WTC11 (cell line): ENCODE data around the gene TAOK3. TPM values are rescaled to one million over a fixed set of nuclear protein-coding genes. Genes with fewer than 3 reads are reported as not detected.

Experiments used
- ATAC-seq: fragments of 200-7000 bp; cut with Tn5 transposase; 2 replicates; pipeline ENCODE4 v1.10.0; 2021; ENCODE audit warnings: mild to moderate bottlenecking, moderate library complexity
- CTCF ChIA-PET: fragments of 300-600 bp; sonication (Branson Sonifier 250); formaldehyde crosslinking; loops from one replicate; lab custom pipeline; 2021; ENCODE audit warnings: antibody characterized with exemption; lab: Charles Lee
- POLR2A ChIA-PET: fragments of 350-600 bp; sonication (Branson Sonifier 250); formaldehyde crosslinking; loops from one replicate; lab custom pipeline; 2021; ENCODE audit warnings: antibody characterized with exemption; lab: Charles Lee
- DNase-seq: peaks from one replicate; pipeline ENCODE4 v3.0.0; 2021; ENCODE audit warnings: low spot score
- H3K27ac Mint-ChIP-seq: 2 replicates; pipeline ENCODE4 v1.8.0; 2021; ENCODE audit warnings: mixed read lengths
- H3K27me3 Mint-ChIP-seq: 2 replicates; pipeline ENCODE4 v1.8.0; 2021; ENCODE audit warnings: low read depth, mild to moderate bottlenecking, moderate library complexity, mixed read lengths
- H3K36me3 Mint-ChIP-seq: 2 replicates; pipeline ENCODE4 v1.8.0; 2021; ENCODE audit warnings: mixed read lengths
- H3K4me1 Mint-ChIP-seq: 2 replicates; pipeline ENCODE4 v1.8.0; 2022; ENCODE audit warnings: mixed read lengths
- H3K4me3 Mint-ChIP-seq: 2 replicates; pipeline ENCODE4 v1.8.0; 2021; ENCODE audit warnings: mild to moderate bottlenecking, moderate library complexity, mixed read lengths
- H3K9me3 Mint-ChIP-seq: 2 replicates; pipeline ENCODE4 v1.8.0; 2021; ENCODE audit warnings: mixed read lengths
- ATF2 ChIP-seq: sonication (generic); formaldehyde crosslinking; IDR thresholded peaks from 2 replicates; pipeline ENCODE4 v1.8.1; 2022; ENCODE audit warnings: low read depth, missing genetic modification reagents, borderline replicate concordance
- CREM ChIP-seq: sonication (generic); formaldehyde crosslinking; IDR thresholded peaks from 2 replicates; pipeline ENCODE4 v1.8.1; 2022; ENCODE audit warnings: mild to moderate bottlenecking, missing genetic modification reagents, moderate library complexity
- CTCF ChIP-seq: fragments of 200-600 bp; IDR thresholded peaks from 2 replicates; pipeline ENCODE4 v1.8.0; 2022; ENCODE audit warnings: antibody characterized with exemption
- ESRRA ChIP-seq: sonication (generic); formaldehyde crosslinking; IDR thresholded peaks from 2 replicates; pipeline ENCODE4 v1.8.1; 2022; ENCODE audit warnings: mild to moderate bottlenecking, missing genetic modification reagents, borderline replicate concordance
- FOXP4 ChIP-seq: sonication (generic); formaldehyde crosslinking; IDR thresholded peaks from 2 replicates; pipeline ENCODE4 v1.8.0; 2022; ENCODE audit warnings: mild to moderate bottlenecking, missing genetic modification reagents
- GABPB1 ChIP-seq: sonication (generic); formaldehyde crosslinking; IDR thresholded peaks from 2 replicates; pipeline ENCODE4 v1.8.1; 2023; ENCODE audit warnings: mild to moderate bottlenecking, missing genetic modification reagents
- HMGA2 ChIP-seq: fragments of 250-450 bp; sonication (Bioruptor Pico); IDR thresholded peaks from 2 replicates; pipeline ENCODE4 v1.4.0; 2021; ENCODE audit warnings: mild to moderate bottlenecking, moderate library complexity
- MXD4 ChIP-seq: fragments of 250-450 bp; sonication (Bioruptor Pico); IDR thresholded peaks from 2 replicates; pipeline ENCODE4 v1.8.0; 2021; ENCODE audit warnings: mild to moderate bottlenecking, moderate library complexity, borderline replicate concordance
- NR1H2 ChIP-seq: sonication (generic); formaldehyde crosslinking; IDR thresholded peaks from 2 replicates; pipeline ENCODE4 v1.9.0; 2021; ENCODE audit warnings: mild to moderate bottlenecking, moderate library complexity, missing genetic modification reagents
- SMAD3 ChIP-seq: sonication (generic); formaldehyde crosslinking; IDR thresholded peaks from 2 replicates; pipeline ENCODE4 v1.8.0; 2022; ENCODE audit warnings: missing genetic modification reagents, mild to moderate bottlenecking, borderline replicate concordance
- SMAD4 ChIP-seq: sonication (generic); formaldehyde crosslinking; IDR thresholded peaks from 2 replicates; pipeline ENCODE4 v1.8.0; 2022; ENCODE audit warnings: mild to moderate bottlenecking, missing genetic modification reagents
- TCF7 ChIP-seq: sonication (generic); formaldehyde crosslinking; IDR thresholded peaks from 2 replicates; pipeline ENCODE4 v1.8.0; 2022; ENCODE audit warnings: mild to moderate bottlenecking, low read depth, missing genetic modification reagents, moderate library complexity
- ZMAT4 ChIP-seq: fragments of 250-450 bp; sonication (Bioruptor Pico); IDR thresholded peaks from 2 replicates; pipeline ENCODE4 v1.9.0; 2021; ENCODE audit warnings: mild to moderate bottlenecking
- ZNF121 ChIP-seq: sonication (generic); formaldehyde crosslinking; IDR thresholded peaks from 2 replicates; pipeline ENCODE4 v1.8.0; 2023; ENCODE audit warnings: missing genetic modification reagents
- ZNF138 ChIP-seq: sonication (generic); formaldehyde crosslinking; conservative IDR thresholded peaks from 2 replicates; pipeline ENCODE4 v1.8.1; 2022; ENCODE audit warnings: mild to moderate bottlenecking, moderate library complexity, missing genetic modification reagents
- ZNF263 ChIP-seq: sonication (generic); formaldehyde crosslinking; IDR thresholded peaks from 2 replicates; pipeline ENCODE4 v1.8.1; 2022; ENCODE audit warnings: low read depth, mild to moderate bottlenecking, moderate library complexity, missing genetic modification reagents
- ZNF416 ChIP-seq: fragments of 250-450 bp; sonication (Bioruptor Pico); IDR thresholded peaks from 2 replicates; pipeline ENCODE4 v1.9.0; 2021; ENCODE audit warnings: mild to moderate bottlenecking, inconsistent platforms
- total RNA-seq: library from RNA; stranded (reverse); gene quantifications from 3 replicates; pipeline ENCODE4 v1.2.3, GENCODE V29; 2021
- TF ChIP-seq, protein P1 (sequence below): fragments of 250-450 bp; sonication (Bioruptor Pico); IDR thresholded peaks from 2 replicates; pipeline ENCODE4 v2.1.2; 2022; ENCODE audit warnings: mild to moderate bottlenecking, moderate library complexity
- TF ChIP-seq, protein P2 (sequence below): sonication (generic); formaldehyde crosslinking; IDR thresholded peaks from 2 replicates; pipeline ENCODE4 v1.8.0; 2023; ENCODE audit warnings: missing genetic modification reagents
- TF ChIP-seq, protein P3 (sequence below): fragments of 250-450 bp; sonication (Bioruptor Pico); IDR thresholded peaks from 2 replicates; pipeline ENCODE4 v1.9.0; 2021; ENCODE audit warnings: moderate library complexity, mild to moderate bottlenecking, inconsistent platforms, borderline replicate concordance

The TAOK3 gene
- total RNA-seq, 1 experiment from 2014 or later: 13.0 TPM

- no peaks in the 10 kb centered on the region for H3K9me3 Mint-ChIP-seq
- peak overlapping the region; percentile 89 for H3K4me3 Mint-ChIP-seq
- no peaks in the 10 kb centered on the region for H3K27me3 Mint-ChIP-seq
- H3K4me1 Mint-ChIP-seq: peaks cover 14% of the 10 kb centered on the region
- TF ChIP-seq ZNF121 (CRISPR knock-in tag) (peak; percentile 94), NR1H2 (CRISPR knock-in tag) (no peak), HMGA2 (CRISPR knock-in tag) (no peak)
- POLR2A ChIA-PET: interaction anchor here (2.1 to 2.4 kb wide), 2 partner anchors 16 to 33 kb away, joined by 11 to 12 read pairs; partner anchors contain the start of gene VSIG10
- no peak for ATAC-seq
- H3K36me3 Mint-ChIP-seq: peaks cover 39% of the 10 kb centered on the region
- peak overlapping the region; percentile 97 for H3K27ac Mint-ChIP-seq
- DNase-seq: no peak
- CTCF ChIA-PET: interaction anchor here (3.2 kb wide), 1 partner anchor 17 kb away, joined by 35 read pairs; no protein-coding TSS in a partner anchor
Measured at GRCh38 chr12:118137148-118137678, 235.5 kb downstream of the TAOK3 start.

DNA sequence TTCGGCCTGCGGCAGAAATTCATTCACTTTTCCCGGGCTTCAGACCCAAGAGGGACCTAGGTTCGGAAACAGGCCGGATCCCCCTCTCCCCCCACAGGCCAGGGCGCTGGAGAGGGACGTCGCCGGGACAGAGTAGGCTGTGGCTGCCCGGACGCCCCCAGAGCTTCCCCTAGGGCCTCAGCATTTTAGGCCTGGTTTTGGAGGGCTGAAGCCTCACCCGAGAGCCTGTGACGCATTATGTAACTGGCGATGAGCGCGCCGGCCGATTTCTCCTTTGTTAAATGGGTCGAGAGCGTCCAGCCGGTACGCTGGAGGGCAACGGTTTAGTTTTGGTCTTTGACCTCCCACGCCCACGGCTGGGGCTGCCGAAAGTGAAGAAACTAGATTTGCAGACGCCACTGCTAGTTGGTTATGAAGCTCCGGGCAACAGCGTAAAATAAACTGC is 236.1 kb downstream of the TAOK3 start:
- Mint-ChIP-seq H3K9me3 (no peaks in the 10 kb centered on the region), H3K27me3 (no peaks in the 10 kb centered on the region), H3K27ac (peak overlapping the region; percentile 97), H3K4me1 (peaks cover 16% of the 10 kb centered on the region), H3K4me3 (peak overlapping the region; percentile 89), H3K36me3 (peaks cover 35% of the 10 kb centered on the region)
- TF ChIP-seq, protein P1, sequence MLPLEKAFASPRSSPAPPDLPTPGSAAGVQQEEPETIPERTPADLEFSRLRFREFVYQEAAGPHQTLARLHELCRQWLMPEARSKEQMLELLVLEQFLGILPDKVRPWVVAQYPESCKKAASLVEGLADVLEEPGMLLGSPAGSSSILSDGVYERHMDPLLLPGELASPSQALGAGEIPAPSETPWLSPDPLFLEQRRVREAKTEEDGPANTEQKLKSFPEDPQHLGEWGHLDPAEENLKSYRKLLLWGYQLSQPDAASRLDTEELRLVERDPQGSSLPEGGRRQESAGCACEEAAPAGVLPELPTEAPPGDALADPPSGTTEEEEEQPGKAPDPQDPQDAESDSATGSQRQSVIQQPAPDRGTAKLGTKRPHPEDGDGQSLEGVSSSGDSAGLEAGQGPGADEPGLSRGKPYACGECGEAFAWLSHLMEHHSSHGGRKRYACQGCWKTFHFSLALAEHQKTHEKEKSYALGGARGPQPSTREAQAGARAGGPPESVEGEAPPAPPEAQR: no peak
- TF ChIP-seq ZNF263 (CRISPR knock-in tag) (0 out of 2 replicates have a peak, but pooled peaks have one; percentile 4), FOXP4 (CRISPR knock-in tag) (0 out of 2 replicates have a peak, but pooled peaks have one; percentile 21), SMAD3 (CRISPR knock-in tag) (0 out of 2 replicates have a peak, but pooled peaks have one; percentile 10)
- ChIA-PET CTCF (interaction anchor here (1.0 to 3.2 kb wide), 6 partner anchors 16 to 286 kb away, joined by 4 to 35 read pairs (median 6); partner anchors contain the start of gene SUDS3), POLR2A (interaction anchor here (0.6 to 2.4 kb wide), 4 partner anchors 16 to 240 kb away, joined by 3 to 12 read pairs (median 10); partner anchors contain the start of genes SUDS3 and VSIG10)
- DNase-seq: peak; percentile 34
- ATAC-seq: peak; percentile 30

GRCh38 chr12:118135788-118136558 is 236.7 kb downstream of the TAOK3 start, which contains the start of gene PEBP1:
TSS of gene PEBP1 (plus strand) at chr12:118136124. CDS start at chr12:118136210, 86 bp downstream.
- Mint-ChIP-seq H3K4me1 (peaks cover 16% of the 10 kb centered on the region), H3K27ac (peak within 1 kb of the TSS; percentile 97), H3K4me3 (peak within 1 kb of the TSS; percentile 89), H3K36me3 (peaks cover 29% of the 10 kb centered on the region), H3K27me3 (no peaks in the 10 kb centered on the region), H3K9me3 (no peaks in the 10 kb centered on the region)
- DNase-seq: peak; percentile 87
- ChIA-PET POLR2A (interaction anchor here (0.6 to 2.4 kb wide), 7 partner anchors 15 to 1046 kb away, joined by 3 to 12 read pairs (median 4); partner anchors contain the start of genes SUDS3 and VSIG10), CTCF (interaction anchor here (1.0 to 3.2 kb wide), 8 partner anchors 15 to 286 kb away, joined by 3 to 35 read pairs (median 6); partner anchors contain the start of gene SUDS3)
- ATAC-seq: peak; percentile 95
- TF ChIP-seq TCF7 (CRISPR knock-in tag) (peak; percentile 73; the same call in 1 of the 2 replicates), ZNF416 (CRISPR knock-in tag) (no peak), CTCF (no peak), CREM (CRISPR knock-in tag) (0 out of 2 replicates have a peak, but pooled peaks have one; percentile 44), MXD4 (CRISPR knock-in tag) (no peak), ZMAT4 (CRISPR knock-in tag) (no peak), ZNF138 (0 out of 2 replicates have a peak, but pooled peaks have one; percentile 90), SMAD4 (CRISPR knock-in tag) (no peak), ESRRA (CRISPR knock-in tag) (peak; percentile 84; the same call in 1 of the 2 replicates), GABPB1 (CRISPR knock-in tag) (peak; percentile 79), ATF2 (CRISPR knock-in tag) (no peak)
- TF ChIP-seq, protein P2, sequence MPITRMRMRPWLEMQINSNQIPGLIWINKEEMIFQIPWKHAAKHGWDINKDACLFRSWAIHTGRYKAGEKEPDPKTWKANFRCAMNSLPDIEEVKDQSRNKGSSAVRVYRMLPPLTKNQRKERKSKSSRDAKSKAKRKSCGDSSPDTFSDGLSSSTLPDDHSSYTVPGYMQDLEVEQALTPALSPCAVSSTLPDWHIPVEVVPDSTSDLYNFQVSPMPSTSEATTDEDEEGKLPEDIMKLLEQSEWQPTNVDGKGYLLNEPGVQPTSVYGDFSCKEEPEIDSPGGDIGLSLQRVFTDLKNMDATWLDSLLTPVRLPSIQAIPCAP (CRISPR knock-in tag): peak; percentile 17; the same call in 1 of the 2 replicates
- TF ChIP-seq, protein P3, sequence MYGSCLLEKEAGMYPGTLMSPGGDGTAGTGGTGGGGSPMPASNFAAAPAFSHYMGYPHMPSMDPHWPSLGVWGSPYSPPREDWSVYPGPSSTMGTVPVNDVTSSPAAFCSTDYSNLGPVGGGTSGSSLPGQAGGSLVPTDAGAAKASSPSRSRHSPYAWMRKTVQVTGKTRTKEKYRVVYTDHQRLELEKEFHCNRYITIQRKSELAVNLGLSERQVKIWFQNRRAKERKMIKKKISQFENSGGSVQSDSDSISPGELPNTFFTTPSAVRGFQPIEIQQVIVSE: no peak
